Lung (tissue), 12 donors: ENCODE results near the gene COPZ2. TPM values are rescaled to one million over a fixed set of nuclear protein-coding genes. Genes with fewer than 3 reads are reported as not detected.

Experiments
- ATAC-seq: fragments of 200-7000 bp; cut with Tn5 transposase; one replicate; pipeline ENCODE4 v1.9.1; 2020; ENCODE audit warnings: moderate number of reproducible peaks; ENCODE audit not compliant: insufficient read depth, low FRiP score
- DNase-seq, 3 donors: peaks; one replicate each; pipeline ENCODE4 v3.0.0-alpha.2; 2013 to 2017
- H3K27ac ChIP-seq, 2 donors: one replicate each; pipeline ENCODE4 v1.5.1; 2013; ENCODE audit warnings: mild to moderate bottlenecking in 2 of 2, moderate library complexity in 2 of 2, control low read depth in 1 of 2, inconsistent platforms in 1 of 2, low read depth in 1 of 2, low read length in 1 of 2
- H3K27me3 ChIP-seq, 3 donors: one replicate each; pipeline ENCODE4 v1.5.1; 2013; ENCODE audit warnings: low read length in 2 of 3; ENCODE audit not compliant: control insufficient read depth in 3 of 3, insufficient read depth in 3 of 3
- H3K36me3 ChIP-seq, 4 donors: one replicate each; pipeline ENCODE4 v1.5.1; 2013; ENCODE audit warnings: low read length in 4 of 4, mild to moderate bottlenecking in 1 of 4, moderate library complexity in 1 of 4; ENCODE audit not compliant: control insufficient read depth in 4 of 4, insufficient read depth in 4 of 4
- H3K4me1 ChIP-seq, 5 donors: one replicate each; pipeline ENCODE4 v1.5.1; 2013; ENCODE audit warnings: low read length in 5 of 5, mild to moderate bottlenecking in 2 of 5, moderate library complexity in 1 of 5; ENCODE audit not compliant: control insufficient read depth in 5 of 5, insufficient read depth in 5 of 5
- H3K4me3 ChIP-seq: one replicate; pipeline ENCODE4 v1.5.1; 2013; ENCODE audit warnings: mild to moderate bottlenecking, control low read depth, moderate library complexity
- H3K9ac ChIP-seq, 2 donors: one replicate each; pipeline ENCODE4 v1.5.1; 2013; ENCODE audit warnings: low read length in 2 of 2, control low read depth in 1 of 2; ENCODE audit not compliant: insufficient read depth in 1 of 2
- H3K9me3 ChIP-seq, 4 donors: one replicate each; pipeline ENCODE4 v1.5.1; 2013; ENCODE audit warnings: low read length in 3 of 4, mild to moderate bottlenecking in 1 of 4, moderate library complexity in 1 of 4; ENCODE audit not compliant: control insufficient read depth in 4 of 4, insufficient read depth in 3 of 4
- CTCF ChIP-seq: IDR thresholded peaks from 2 replicates; pipeline ENCODE4 v1.5.1; 2012; ENCODE audit warnings: mild to moderate bottlenecking; ENCODE audit errors: control extremely low read depth, extremely low read depth
- WGBS, 2 donors: extraction: QIAGEN DNeasy Blood & Tissue Kit; methylation state at CpG; one replicate each; pipeline ENCODE4 v1.1.7; 2013; 5-methylcytosine and 5-hydroxymethylcytosine counted together
- polyA plus RNA-seq, 2 donors: library from polyadenylated mRNA; stranded (reverse); fragments of 200-250 nt; gene quantifications; one replicate each; pipeline ENCODE4 v1.2.1, GENCODE V29; 2013
- total RNA-seq, 2 donors: library from RNA; depleted of rRNA in 1 of 2; stranded (reverse); fragments of >200 nt in 1 of 2; gene quantifications; one replicate each; pipeline ENCODE4 v1.2.1, GENCODE V29; 2014 to 2021
- donor health status: control.
- donor health status: control.
- donor health status: Bipolar disorder and iron deficiency.
- donor health status: healthy.
- donor health status: DM: yes; HTN: yes; CAD: no.

COPZ2 gene
- total and polyA plus RNA-seq, 4 donors: 6.2 to 25.5 (median 11.6) TPM

DNA sequence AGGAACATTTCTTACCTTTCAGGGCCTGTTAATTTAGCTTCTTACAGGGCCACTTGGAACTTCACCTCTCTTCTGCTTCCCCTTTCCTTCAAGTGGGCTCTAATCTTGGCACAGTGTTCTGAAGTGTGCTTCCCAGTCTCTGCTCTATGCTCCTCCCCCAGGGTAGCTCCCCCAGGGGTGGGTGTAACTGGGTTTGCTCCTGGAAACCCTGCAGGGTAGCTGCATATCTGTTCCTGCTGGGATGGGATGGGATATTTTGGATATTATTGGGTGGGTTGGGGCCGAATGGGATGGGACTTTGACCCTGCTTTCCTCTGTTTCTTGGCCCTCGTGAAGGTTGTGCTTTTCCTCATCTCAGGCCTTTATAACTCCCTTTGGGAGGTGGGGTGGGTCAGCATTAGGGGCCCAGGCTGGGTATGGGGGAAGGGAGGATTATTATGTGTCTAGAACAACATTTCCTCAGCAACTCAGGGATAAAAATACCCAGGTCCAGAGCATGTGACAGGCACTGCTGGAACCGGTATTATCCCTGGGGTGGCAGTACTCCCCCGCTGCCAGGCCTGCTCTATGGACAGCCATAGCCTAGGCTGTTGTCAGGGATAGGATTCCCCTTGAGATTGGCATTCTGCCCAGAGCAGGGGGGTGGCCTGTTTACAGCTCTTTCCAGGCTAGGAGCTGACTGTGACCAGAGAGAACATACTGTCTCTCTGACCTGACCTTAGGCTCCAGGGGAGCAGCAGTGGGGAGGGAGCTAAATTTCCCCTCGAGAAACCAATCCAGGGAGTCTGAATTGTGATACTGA lies 15.6 kb upstream of the COPZ2 start:
- H3K27me3 ChIP-seq: no peaks in the 10 kb centered on the region
- H3K9me3 ChIP-seq: no peaks in the 10 kb centered on the region
- peaks cover 13 to 55% (median 28%) of the 10 kb centered on the region in 4 donors for H3K36me3 ChIP-seq
- TF ChIP-seq CTCF: no peak
- peak overlapping the region in 1 of 2 donors; percentile 34 for H3K9ac ChIP-seq
- WGBS, 2 donors: 42 to 66% methylated on average over 5 of the region's 5 CpGs
- no peak overlapping the region for H3K4me3 ChIP-seq
- ATAC-seq: no peak
- peak overlapping the region; percentile 72 to 93 for H3K27ac ChIP-seq
- DNase-seq: peak; percentile 59 to 77 (median 69)
- H3K4me1 ChIP-seq: peaks cover 26 to 58% (median 28%) of the 10 kb centered on the region in 5 donors

DNA sequence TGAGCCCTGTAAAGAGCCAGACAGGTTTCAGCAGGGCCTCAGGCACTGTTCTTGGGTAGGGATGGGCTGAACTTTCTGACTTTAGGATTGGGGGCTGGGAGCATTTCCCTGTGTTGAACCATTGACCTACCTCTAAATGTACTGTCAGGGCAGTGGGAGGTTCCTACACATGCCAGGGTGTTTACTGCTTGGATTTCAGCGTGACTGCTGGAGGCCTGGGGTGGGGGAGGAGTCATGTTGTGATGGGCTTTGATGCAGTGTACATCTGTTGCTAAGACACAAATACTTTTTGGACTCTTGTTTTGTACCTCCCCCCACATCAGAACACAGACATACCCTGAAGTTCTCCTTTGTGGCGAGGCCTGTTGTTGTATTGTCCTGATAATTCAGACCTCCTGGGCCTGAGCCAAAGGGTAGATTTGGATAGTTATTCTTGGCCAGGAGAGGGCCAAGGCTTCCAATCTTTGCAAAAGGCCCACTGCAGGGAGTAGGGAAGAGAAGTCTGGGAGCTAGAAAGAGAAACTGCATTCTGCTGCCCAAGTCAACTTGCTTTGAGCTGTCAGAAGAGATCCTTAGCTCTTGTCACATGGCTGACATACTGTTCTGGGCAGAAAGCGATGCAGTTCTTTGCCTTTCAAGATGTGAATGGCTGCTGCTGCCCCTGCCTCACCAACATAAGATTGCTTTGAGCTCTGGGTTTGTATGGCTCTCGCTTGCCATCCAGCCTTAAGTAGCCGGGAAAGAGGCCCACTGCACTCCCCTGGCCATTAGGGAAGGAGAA lies 14.3 kb upstream of the COPZ2 start:
- Histone ChIP-seq H3K36me3 (peaks cover 3 to 42% (median 16%) of the 10 kb centered on the region in 4 donors), H3K9ac (peak overlapping the region in 1 of 2 donors; percentile 34), H3K9me3 (no peaks in the 10 kb centered on the region), H3K4me3 (no peak overlapping the region), H3K27me3 (no peaks in the 10 kb centered on the region), H3K27ac (peak overlapping the region; percentile 71 to 93), H3K4me1 (peaks cover 30 to 62% (median 30%) of the 10 kb centered on the region in 5 donors)
- DNase-seq (peak; percentile 86 to 92 (median 90)), ATAC-seq (no peak)
- 56 to 67% methylated on average over 5 of the region's 5 CpGs for WGBS, 2 donors
- TF ChIP-seq CTCF: no peak

DNA sequence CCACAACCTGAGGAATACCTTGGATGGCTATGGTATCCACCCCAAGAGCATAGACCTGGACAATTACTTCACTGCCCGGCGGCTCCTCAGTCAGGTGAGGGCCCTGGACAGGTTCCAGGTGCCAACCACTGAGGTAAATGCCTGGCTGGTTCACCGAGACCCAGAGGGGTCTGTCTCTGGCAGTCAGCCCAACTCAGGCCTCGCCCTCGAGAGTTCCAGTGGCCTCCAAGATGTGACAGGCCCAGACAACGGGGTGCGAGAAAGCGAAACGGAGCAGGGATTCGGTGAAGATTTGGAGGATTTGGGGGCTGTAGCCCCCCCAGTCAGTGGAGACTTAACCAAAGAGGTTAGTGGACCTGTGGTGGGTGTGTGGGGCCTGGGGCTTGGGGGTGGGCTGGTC lies 13.7 kb upstream of the COPZ2 start:
- H3K9ac ChIP-seq: peak overlapping the region in 1 of 2 donors; percentile 13
- peaks cover 32 to 68% (median 35%) of the 10 kb centered on the region in 5 donors for H3K4me1 ChIP-seq
- no peaks in the 10 kb centered on the region for H3K27me3 ChIP-seq
- no peak overlapping the region for H3K4me3 ChIP-seq
- no peaks in the 10 kb centered on the region for H3K9me3 ChIP-seq
- ATAC-seq (no peak), DNase-seq (no peak)
- H3K36me3 ChIP-seq: peaks cover 0 to 36% (median 11%) of the 10 kb centered on the region in 4 donors
- 74 to 87% methylated on average over 10 of the region's 10 CpGs for WGBS, 2 donors
- H3K27ac ChIP-seq: peak overlapping the region; percentile 84 to 93
- TF ChIP-seq CTCF: no peak
